ENCODE results near the gene CCDC91. TPM values are rescaled to one million over a fixed set of nuclear protein-coding genes. Genes with fewer than 3 reads are reported as not detected.

CCDC91 gene
- total RNA-seq, 1 experiment from 2014 or later, result 26.9 TPM

DNA sequence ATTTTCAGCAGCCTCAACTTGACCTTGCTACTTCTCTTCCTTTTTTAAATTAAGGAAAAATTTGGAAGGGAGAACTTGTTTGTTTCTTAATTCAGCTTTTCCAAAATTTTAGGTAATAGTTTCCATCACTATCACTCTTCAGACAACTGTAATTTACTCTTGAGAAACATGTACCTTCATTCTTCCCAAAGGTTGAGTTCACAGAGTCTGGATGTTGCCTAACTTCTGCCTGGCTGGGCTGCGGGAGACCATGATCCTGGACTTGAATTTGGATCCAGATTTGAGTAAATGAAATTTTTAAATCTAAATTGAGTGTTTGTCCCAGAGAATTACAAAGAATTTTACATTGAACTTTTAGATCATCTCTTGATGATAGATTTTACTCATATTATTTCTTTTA is 193.1 kb downstream of the CCDC91 start:
- ATAC-seq, result no peak
- TF ChIP-seq CTCF (IDR thresholded peaks at IDR 0.05) (no peak), SIN3A (IDR thresholded peaks at IDR 0.05; ENCODE audit: borderline replicate concordance, insufficient read depth, low read depth, low read length) (no peak), TCF7L2 (IDR thresholded peaks at IDR 0.05; ENCODE audit: low read depth, low read length) (no peak), POLR2AphosphoS5 (IDR thresholded peaks at IDR 0.05; ENCODE audit: low read depth, low read length) (no peak)
- TF ChIP-seq, protein P1, sequence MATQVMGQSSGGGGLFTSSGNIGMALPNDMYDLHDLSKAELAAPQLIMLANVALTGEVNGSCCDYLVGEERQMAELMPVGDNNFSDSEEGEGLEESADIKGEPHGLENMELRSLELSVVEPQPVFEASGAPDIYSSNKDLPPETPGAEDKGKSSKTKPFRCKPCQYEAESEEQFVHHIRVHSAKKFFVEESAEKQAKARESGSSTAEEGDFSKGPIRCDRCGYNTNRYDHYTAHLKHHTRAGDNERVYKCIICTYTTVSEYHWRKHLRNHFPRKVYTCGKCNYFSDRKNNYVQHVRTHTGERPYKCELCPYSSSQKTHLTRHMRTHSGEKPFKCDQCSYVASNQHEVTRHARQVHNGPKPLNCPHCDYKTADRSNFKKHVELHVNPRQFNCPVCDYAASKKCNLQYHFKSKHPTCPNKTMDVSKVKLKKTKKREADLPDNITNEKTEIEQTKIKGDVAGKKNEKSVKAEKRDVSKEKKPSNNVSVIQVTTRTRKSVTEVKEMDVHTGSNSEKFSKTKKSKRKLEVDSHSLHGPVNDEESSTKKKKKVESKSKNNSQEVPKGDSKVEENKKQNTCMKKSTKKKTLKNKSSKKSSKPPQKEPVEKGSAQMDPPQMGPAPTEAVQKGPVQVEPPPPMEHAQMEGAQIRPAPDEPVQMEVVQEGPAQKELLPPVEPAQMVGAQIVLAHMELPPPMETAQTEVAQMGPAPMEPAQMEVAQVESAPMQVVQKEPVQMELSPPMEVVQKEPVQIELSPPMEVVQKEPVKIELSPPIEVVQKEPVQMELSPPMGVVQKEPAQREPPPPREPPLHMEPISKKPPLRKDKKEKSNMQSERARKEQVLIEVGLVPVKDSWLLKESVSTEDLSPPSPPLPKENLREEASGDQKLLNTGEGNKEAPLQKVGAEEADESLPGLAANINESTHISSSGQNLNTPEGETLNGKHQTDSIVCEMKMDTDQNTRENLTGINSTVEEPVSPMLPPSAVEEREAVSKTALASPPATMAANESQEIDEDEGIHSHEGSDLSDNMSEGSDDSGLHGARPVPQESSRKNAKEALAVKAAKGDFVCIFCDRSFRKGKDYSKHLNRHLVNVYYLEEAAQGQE (IDR thresholded peaks at IDR 0.05; ENCODE audit: insufficient read depth in 1 of 2, low read depth in 2 of 2, low read length in 1 of 2), result no peak
- no TSS peak for BruUV-seq (replicated peaks)
- no peak overlapping the region for H3K27ac ChIP-seq (ENCODE audit: low read length)
- DNase-seq (ENCODE audit: low read depth, low spot score), result no peak
- H3K27me3 ChIP-seq (ENCODE audit: control insufficient read depth, insufficient read depth, low read length), result no peaks in the 10 kb centered on the region
- H3K9me3 ChIP-seq (ENCODE audit: control insufficient read depth, insufficient read depth, low read depth, low read length), result no peaks in the 10 kb centered on the region
- CTCF ChIA-PET, result no interaction called here
- POLR2A ChIA-PET, result no interaction called here
- in situ Hi-C loops (cut with HindIII; ENCODE audit: low pct_unique_long_range_greater_than_20kb, low sequenced_read_pairs), result no loop called here
- no peak overlapping the region for H3K4me3 ChIP-seq (ENCODE audit: low read depth in 2 of 2, low read length in 2 of 2)
- H3K4me1 ChIP-seq (ENCODE audit: control insufficient read depth, insufficient read depth, low read length), result no peaks in the 10 kb centered on the region
- no peaks in the 10 kb centered on the region for H3K36me3 ChIP-seq (ENCODE audit: control insufficient read depth, insufficient read depth, low read length)
- intact Hi-C loops (cut with micrococcal nuclease; ENCODE audit: unreplicated experiment), result no loop called here

- DNase-seq (ENCODE audit: low read depth, low spot score) (no peak), ATAC-seq (no peak)
- H3K4me1 ChIP-seq (ENCODE audit: control insufficient read depth, insufficient read depth, low read length), result no peaks in the 10 kb centered on the region
- no peak overlapping the region for H3K4me3 ChIP-seq (ENCODE audit: low read depth in 2 of 2, low read length in 2 of 2)
- H3K9me3 ChIP-seq (ENCODE audit: control insufficient read depth, insufficient read depth, low read depth, low read length), result no peaks in the 10 kb centered on the region
- POLR2A ChIA-PET, result no interaction called here
- intact Hi-C loops (cut with micrococcal nuclease; ENCODE audit: unreplicated experiment), result no loop called here
- H3K36me3 ChIP-seq (ENCODE audit: control insufficient read depth, insufficient read depth, low read length), result no peaks in the 10 kb centered on the region
- CTCF ChIA-PET, result no interaction called here
- no peaks in the 10 kb centered on the region for H3K27me3 ChIP-seq (ENCODE audit: control insufficient read depth, insufficient read depth, low read length)
- in situ Hi-C loops (cut with HindIII; ENCODE audit: low pct_unique_long_range_greater_than_20kb, low sequenced_read_pairs), result no loop called here
- no peak overlapping the region for H3K27ac ChIP-seq (ENCODE audit: low read length)
- TF ChIP-seq SIN3A (IDR thresholded peaks at IDR 0.05; ENCODE audit: borderline replicate concordance, insufficient read depth, low read depth, low read length), result no peak
- TF ChIP-seq CTCF (IDR thresholded peaks at IDR 0.05), result no peak
- TF ChIP-seq TCF7L2 (IDR thresholded peaks at IDR 0.05; ENCODE audit: low read depth, low read length), result no peak
- TF ChIP-seq, protein P1 (IDR thresholded peaks at IDR 0.05; ENCODE audit: insufficient read depth in 1 of 2, low read depth in 2 of 2, low read length in 1 of 2), result no peak
- no peak for TF ChIP-seq POLR2AphosphoS5 (IDR thresholded peaks at IDR 0.05; ENCODE audit: low read depth, low read length)
- BruUV-seq (replicated peaks), result no TSS peak
Observed at GRCh38 chr12:28388879-28389278, 198.6 kb downstream of the CCDC91 start.
